ENCODE results near the gene ASXL2.

ASXL2 gene

DNA sequence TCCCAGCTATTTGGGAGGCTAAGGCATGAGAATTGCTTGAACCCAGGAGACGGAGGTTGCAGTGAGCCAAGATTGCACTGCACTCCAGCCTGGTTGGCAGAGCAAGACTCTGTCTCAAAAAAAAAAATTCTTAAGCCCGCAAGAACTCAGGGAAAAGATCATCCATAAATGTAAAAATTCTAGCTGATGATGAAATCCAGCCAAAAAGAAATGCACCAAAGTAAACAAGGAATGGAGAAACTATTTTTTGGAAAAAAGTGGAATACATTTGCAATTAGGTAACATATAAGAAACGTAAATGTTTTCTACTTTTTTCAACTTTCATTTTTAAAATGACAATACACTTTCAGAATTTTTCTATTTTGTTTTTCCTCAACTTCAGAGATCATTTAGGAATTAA lies 61.3 kb downstream of the ASXL2 start:
- CTCF ChIA-PET = no interaction called here
- TF ChIP-seq BHLHE40 (IDR thresholded peaks at IDR 0.05; ENCODE audit: borderline replicate concordance) (no peak), CTBP1 (IDR thresholded peaks at IDR 0.05; ENCODE audit: borderline replicate concordance) (no peak), FOXA1 (IDR thresholded peaks at IDR 0.05) (no peak), LEF1 (IDR thresholded peaks at IDR 0.05; ENCODE audit: borderline replicate concordance) (no peak), L3MBTL2 (conservative IDR thresholded peaks at IDR 0.05) (no peak)
- no peak for DNase-seq (ENCODE audit: extremely low spot score)
- POLR2A ChIA-PET = no interaction called here

DNA sequence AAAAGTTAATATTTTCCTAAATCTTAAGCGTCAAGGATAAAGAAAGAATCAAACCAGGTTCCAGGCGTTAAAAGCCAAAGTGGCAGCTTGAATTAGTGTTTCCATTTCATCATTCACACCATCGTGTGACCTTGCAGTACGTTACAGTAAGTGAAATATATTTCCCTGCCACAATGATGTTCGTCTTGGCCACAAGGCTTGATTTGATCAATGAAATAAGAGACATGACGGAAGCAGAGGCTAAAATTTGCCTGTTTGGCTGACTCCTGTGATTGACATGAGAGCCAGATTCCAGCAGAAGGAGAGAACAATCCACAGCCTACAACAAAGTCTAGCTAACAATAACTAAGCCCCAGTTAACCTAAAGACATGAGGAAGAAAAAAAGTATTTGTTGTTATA lies 62.0 kb downstream of the ASXL2 start:
- POLR2A ChIA-PET = no interaction called here
- no peak for DNase-seq (ENCODE audit: extremely low spot score)
- no peak for TF ChIP-seq ZNF384 (IDR thresholded peaks at IDR 0.05)
- no peak for TF ChIP-seq BHLHE40 (IDR thresholded peaks at IDR 0.05; ENCODE audit: borderline replicate concordance)
- TF ChIP-seq LEF1 (IDR thresholded peaks at IDR 0.05; ENCODE audit: borderline replicate concordance) = no peak
- CTCF ChIA-PET = no interaction called here

DNA sequence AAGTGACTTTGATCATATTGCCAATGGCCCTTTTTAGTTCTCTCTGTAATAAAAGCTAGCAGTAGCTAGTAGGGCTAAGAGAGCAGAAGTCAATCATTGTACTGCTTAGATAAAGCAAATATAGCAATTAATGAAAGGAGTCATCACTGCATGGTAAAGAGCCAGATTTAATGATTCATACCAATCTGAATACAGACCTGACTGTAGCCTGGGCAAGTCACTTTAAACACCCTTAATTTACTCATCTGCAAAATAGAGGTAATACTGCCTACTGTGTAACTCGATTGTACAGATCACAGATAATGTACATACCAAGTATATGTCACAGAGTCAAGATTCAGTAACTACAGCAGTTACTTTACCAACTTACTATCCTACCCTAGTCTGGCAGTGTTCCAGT lies 63.6 kb downstream of the ASXL2 start:
- TF ChIP-seq FOXM1 (IDR thresholded peaks at IDR 0.05; ENCODE audit: borderline replicate concordance) = no peak
- TF ChIP-seq FOXK2 (IDR thresholded peaks at IDR 0.05) = no peak
- TF ChIP-seq FOXA1 (IDR thresholded peaks at IDR 0.05) = no peak
- TF ChIP-seq L3MBTL2 (conservative IDR thresholded peaks at IDR 0.05) = no peak
- TF ChIP-seq ZNF384 (IDR thresholded peaks at IDR 0.05) = no peak
- no peak for TF ChIP-seq ARNT (IDR thresholded peaks at IDR 0.05)
- no peak for TF ChIP-seq NFRKB (IDR thresholded peaks at IDR 0.05)
- TF ChIP-seq SP1 (IDR thresholded peaks at IDR 0.05) = no peak
- no peak for TF ChIP-seq CTBP1 (IDR thresholded peaks at IDR 0.05; ENCODE audit: borderline replicate concordance)
- TF ChIP-seq LEF1 (IDR thresholded peaks at IDR 0.05; ENCODE audit: borderline replicate concordance) = no peak
- no peak for TF ChIP-seq TARDBP (IDR thresholded peaks at IDR 0.05)
- no peak for TF ChIP-seq ELF4 (IDR thresholded peaks at IDR 0.05)
- TF ChIP-seq BHLHE40 (IDR thresholded peaks at IDR 0.05; ENCODE audit: borderline replicate concordance) = no peak
- no peak for TF ChIP-seq HDGF (IDR thresholded peaks at IDR 0.05; ENCODE audit: borderline replicate concordance)
- TF ChIP-seq, protein P1, sequence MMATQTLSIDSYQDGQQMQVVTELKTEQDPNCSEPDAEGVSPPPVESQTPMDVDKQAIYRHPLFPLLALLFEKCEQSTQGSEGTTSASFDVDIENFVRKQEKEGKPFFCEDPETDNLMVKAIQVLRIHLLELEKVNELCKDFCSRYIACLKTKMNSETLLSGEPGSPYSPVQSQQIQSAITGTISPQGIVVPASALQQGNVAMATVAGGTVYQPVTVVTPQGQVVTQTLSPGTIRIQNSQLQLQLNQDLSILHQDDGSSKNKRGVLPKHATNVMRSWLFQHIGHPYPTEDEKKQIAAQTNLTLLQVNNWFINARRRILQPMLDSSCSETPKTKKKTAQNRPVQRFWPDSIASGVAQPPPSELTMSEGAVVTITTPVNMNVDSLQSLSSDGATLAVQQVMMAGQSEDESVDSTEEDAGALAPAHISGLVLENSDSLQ (IDR thresholded peaks at IDR 0.05) = no peak
- no peak for TF ChIP-seq SUZ12 (IDR thresholded peaks at IDR 0.05)
- POLR2A ChIA-PET = no interaction called here
- no peak for DNase-seq (ENCODE audit: extremely low spot score)
- CTCF ChIA-PET = no interaction called here

DNA sequence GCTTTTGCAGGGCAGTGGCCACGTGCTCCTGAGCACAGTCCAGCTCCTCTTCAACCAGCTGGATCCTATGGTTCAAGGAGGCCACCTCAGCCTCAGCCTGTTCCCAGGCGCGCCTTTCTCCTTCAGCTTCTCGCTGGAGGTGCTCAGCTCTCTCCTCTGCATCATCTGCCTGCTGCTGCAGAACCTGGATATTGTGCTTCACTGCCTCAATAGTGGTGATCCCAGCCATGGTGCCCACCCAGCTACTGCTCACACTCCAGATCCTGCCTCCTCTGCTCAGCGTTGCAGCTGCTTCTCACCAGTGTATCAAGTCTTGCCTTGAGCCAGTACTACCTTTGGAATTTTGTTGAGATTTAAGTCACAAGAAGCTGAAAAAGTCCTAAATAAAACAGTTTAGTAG lies 67.9 kb downstream of the ASXL2 start:
- CTCF ChIA-PET = interaction anchor here (1.0 kb wide), 1 partner anchor 10 kb away, joined by 5 read pairs; no protein-coding TSS in a partner anchor
- POLR2A ChIA-PET = no interaction called here
- no peak for DNase-seq (ENCODE audit: extremely low spot score)
- TF ChIP-seq TARDBP (IDR thresholded peaks at IDR 0.05) (no peak), FOXA1 (IDR thresholded peaks at IDR 0.05) (no peak), NFRKB (IDR thresholded peaks at IDR 0.05) (no peak), ARNT (IDR thresholded peaks at IDR 0.05) (no peak), BHLHE40 (IDR thresholded peaks at IDR 0.05; ENCODE audit: borderline replicate concordance) (no peak), HDGF (IDR thresholded peaks at IDR 0.05; ENCODE audit: borderline replicate concordance) (no peak), LEF1 (IDR thresholded peaks at IDR 0.05; ENCODE audit: borderline replicate concordance) (no peak), ELF4 (IDR thresholded peaks at IDR 0.05) (no peak), ZNF384 (IDR thresholded peaks at IDR 0.05) (no peak), SP1 (IDR thresholded peaks at IDR 0.05) (no peak), FOXM1 (IDR thresholded peaks at IDR 0.05; ENCODE audit: borderline replicate concordance) (no peak), L3MBTL2 (conservative IDR thresholded peaks at IDR 0.05) (no peak), SUZ12 (IDR thresholded peaks at IDR 0.05) (no peak), CTBP1 (IDR thresholded peaks at IDR 0.05; ENCODE audit: borderline replicate concordance) (no peak), FOXK2 (IDR thresholded peaks at IDR 0.05) (no peak)
- TF ChIP-seq, protein P1 (IDR thresholded peaks at IDR 0.05) = no peak

DNA sequence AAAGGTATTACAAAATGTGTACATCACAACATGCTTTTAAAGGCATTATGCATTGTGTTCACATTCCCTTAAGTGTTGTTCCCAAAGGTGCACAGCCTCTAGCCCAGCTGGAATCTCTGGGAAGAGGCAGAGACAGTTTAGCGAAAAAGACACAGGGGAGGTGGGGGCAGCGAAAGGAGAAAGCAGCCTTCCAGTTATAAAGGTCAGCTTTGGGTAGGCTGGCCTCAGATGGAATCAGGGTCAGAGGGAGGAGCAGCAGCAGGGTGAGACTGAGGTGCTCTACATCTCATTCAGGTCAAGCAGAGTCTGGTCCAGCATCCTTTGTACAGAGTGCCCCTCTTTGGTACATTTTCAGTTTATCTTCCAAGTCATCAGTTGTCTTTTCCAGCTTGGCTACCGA lies 68.6 kb downstream of the ASXL2 start:
- CTCF ChIA-PET = interaction anchor here (1.0 to 1.1 kb wide), 2 partner anchors 9 to 46 kb away, joined by 3 to 5 read pairs; no protein-coding TSS in a partner anchor
- POLR2A ChIA-PET = no interaction called here
- TF ChIP-seq ARNT (IDR thresholded peaks at IDR 0.05) = no peak
- TF ChIP-seq SUZ12 (IDR thresholded peaks at IDR 0.05) = no peak
- TF ChIP-seq FOXA1 (IDR thresholded peaks at IDR 0.05) = no peak
- TF ChIP-seq SP1 (IDR thresholded peaks at IDR 0.05) = no peak
- TF ChIP-seq FOXK2 (IDR thresholded peaks at IDR 0.05) = no peak
- TF ChIP-seq BHLHE40 (IDR thresholded peaks at IDR 0.05; ENCODE audit: borderline replicate concordance) = no peak
- TF ChIP-seq ELF4 (IDR thresholded peaks at IDR 0.05) = no peak
- TF ChIP-seq FOXM1 (IDR thresholded peaks at IDR 0.05; ENCODE audit: borderline replicate concordance) = no peak
- TF ChIP-seq ZNF384 (IDR thresholded peaks at IDR 0.05) = no peak
- no peak for TF ChIP-seq L3MBTL2 (conservative IDR thresholded peaks at IDR 0.05)

DNA sequence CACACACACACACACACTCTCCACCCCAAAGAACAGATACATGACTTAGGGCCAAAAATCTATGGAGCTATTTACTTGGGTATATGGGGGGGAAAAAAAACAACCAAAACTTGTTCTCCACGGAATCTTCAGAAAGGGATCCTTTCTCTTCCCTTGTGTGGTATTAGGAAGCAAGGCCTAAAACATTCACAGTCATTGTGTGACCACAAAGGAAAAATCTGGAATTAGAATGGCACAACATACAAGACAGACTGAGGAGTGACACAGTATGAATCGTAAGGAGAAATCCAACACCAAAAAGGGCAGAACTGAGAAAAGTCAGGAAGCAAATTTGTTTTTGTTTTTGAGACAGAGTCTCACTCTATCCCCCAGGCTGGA lies 70.3 kb downstream of the ASXL2 start:
- no peak for DNase-seq (ENCODE audit: extremely low spot score)
- POLR2A ChIA-PET = no interaction called here
- CTCF ChIA-PET = interaction anchor here (0.6 kb wide), 1 partner anchor 47 kb away, joined by 3 read pairs; no protein-coding TSS in a partner anchor
- TF ChIP-seq LEF1 (IDR thresholded peaks at IDR 0.05; ENCODE audit: borderline replicate concordance) (no peak), BHLHE40 (IDR thresholded peaks at IDR 0.05; ENCODE audit: borderline replicate concordance) (no peak), SUZ12 (IDR thresholded peaks at IDR 0.05) (no peak), TARDBP (IDR thresholded peaks at IDR 0.05) (no peak), NFRKB (IDR thresholded peaks at IDR 0.05) (no peak), FOXM1 (IDR thresholded peaks at IDR 0.05; ENCODE audit: borderline replicate concordance) (no peak), FOXK2 (IDR thresholded peaks at IDR 0.05) (no peak), FOXA1 (IDR thresholded peaks at IDR 0.05) (no peak), ARNT (IDR thresholded peaks at IDR 0.05) (no peak)
- TF ChIP-seq, protein P1 (IDR thresholded peaks at IDR 0.05) = no peak

More for the DNA sequence above, 68.6 kb downstream of the ASXL2 start:
- no peak for DNase-seq (ENCODE audit: extremely low spot score)
